ENCODE data around the gene APBB2.

The APBB2 gene

GRCh38 chr4:40846532-40846931 lies 367.8 kb downstream of the APBB2 start:
- Mint-ChIP-seq H3K36me3 (ENCODE audit: low read depth) (no peaks in the 10 kb centered on the region), H3K4me3 (no peak overlapping the region), H3K9me3 (no peaks in the 10 kb centered on the region), H3K27me3 (ENCODE audit: low read depth) (peaks cover 18% of the 10 kb centered on the region), H3K4me1 (ENCODE audit: low read depth) (no peaks in the 10 kb centered on the region), H3K27ac (no peak overlapping the region)
- DNase-seq (ENCODE audit: low spot score) = no peak

- Mint-ChIP-seq H3K36me3 (ENCODE audit: low read depth) (no peaks in the 10 kb centered on the region), H3K27ac (no peak overlapping the region), H3K4me3 (no peak overlapping the region), H3K27me3 (ENCODE audit: low read depth) (peaks cover 20% of the 10 kb centered on the region), H3K9me3 (no peaks in the 10 kb centered on the region), H3K4me1 (ENCODE audit: low read depth) (peaks cover 5% of the 10 kb centered on the region)
- DNase-seq (ENCODE audit: low spot score) = no peak
Measured at GRCh38 chr4:40845154-40845835, 369.0 kb downstream of the APBB2 start.

- no peaks in the 10 kb centered on the region for H3K36me3 Mint-ChIP-seq (ENCODE audit: low read depth)
- no peak overlapping the region for H3K4me3 Mint-ChIP-seq
- H3K27ac Mint-ChIP-seq = no peak overlapping the region
Measured at GRCh38 chr4:40844261-40844660, 370.1 kb downstream of the APBB2 start.

GRCh38 chr4:40843696-40844095 lies 370.6 kb downstream of the APBB2 start:
- DNase-seq (ENCODE audit: low spot score) = peak; percentile 14
- no peak overlapping the region for H3K4me3 Mint-ChIP-seq
- no peaks in the 10 kb centered on the region for H3K9me3 Mint-ChIP-seq
- H3K4me1 Mint-ChIP-seq (ENCODE audit: low read depth) = peaks cover 5% of the 10 kb centered on the region
- no peaks in the 10 kb centered on the region for H3K36me3 Mint-ChIP-seq (ENCODE audit: low read depth)
- H3K27ac Mint-ChIP-seq = no peak overlapping the region
- peaks cover 16% of the 10 kb centered on the region for H3K27me3 Mint-ChIP-seq (ENCODE audit: low read depth)

More at GRCh38 chr4:40844261-40844660, 370.1 kb downstream of the APBB2 start:
- DNase-seq (ENCODE audit: low spot score) = no peak
- H3K4me1 Mint-ChIP-seq (ENCODE audit: low read depth) = peaks cover 5% of the 10 kb centered on the region
- peaks cover 20% of the 10 kb centered on the region for H3K27me3 Mint-ChIP-seq (ENCODE audit: low read depth)
- H3K9me3 Mint-ChIP-seq = no peaks in the 10 kb centered on the region

GRCh38 chr4:40842725-40843423 lies 371.5 kb downstream of the APBB2 start:
- no peak for DNase-seq (ENCODE audit: low spot score)
- Mint-ChIP-seq H3K27me3 (ENCODE audit: low read depth) (peaks cover 12% of the 10 kb centered on the region), H3K4me3 (no peak overlapping the region), H3K36me3 (ENCODE audit: low read depth) (no peaks in the 10 kb centered on the region), H3K4me1 (ENCODE audit: low read depth) (peaks cover 5% of the 10 kb centered on the region), H3K9me3 (no peaks in the 10 kb centered on the region), H3K27ac (no peak overlapping the region)

- peaks cover 12% of the 10 kb centered on the region for H3K27me3 Mint-ChIP-seq (ENCODE audit: low read depth)
- no peak overlapping the region for H3K4me3 Mint-ChIP-seq
- H3K4me1 Mint-ChIP-seq (ENCODE audit: low read depth) = peaks cover 5% of the 10 kb centered on the region
- H3K36me3 Mint-ChIP-seq (ENCODE audit: low read depth) = no peaks in the 10 kb centered on the region
- no peak for DNase-seq (ENCODE audit: low spot score)
- no peak overlapping the region for H3K27ac Mint-ChIP-seq
- H3K9me3 Mint-ChIP-seq = no peaks in the 10 kb centered on the region
Measured at GRCh38 chr4:40842318-40842717, 372.0 kb downstream of the APBB2 start.

- Mint-ChIP-seq H3K36me3 (ENCODE audit: low read depth) (no peaks in the 10 kb centered on the region), H3K4me3 (no peak overlapping the region), H3K27me3 (ENCODE audit: low read depth) (peaks cover 6% of the 10 kb centered on the region), H3K4me1 (ENCODE audit: low read depth) (peaks cover 5% of the 10 kb centered on the region), H3K27ac (no peak overlapping the region), H3K9me3 (no peaks in the 10 kb centered on the region)
- DNase-seq (ENCODE audit: low spot score) = peak; percentile 78
Measured at GRCh38 chr4:40840985-40841571, 373.3 kb downstream of the APBB2 start.

GRCh38 chr4:40840255-40840984 lies 373.9 kb downstream of the APBB2 start:
- no peak for DNase-seq (ENCODE audit: low spot score)
- no peaks in the 10 kb centered on the region for H3K9me3 Mint-ChIP-seq
- no peak overlapping the region for H3K4me3 Mint-ChIP-seq
- peaks cover 5% of the 10 kb centered on the region for H3K4me1 Mint-ChIP-seq (ENCODE audit: low read depth)
- H3K27me3 Mint-ChIP-seq (ENCODE audit: low read depth) = peaks cover 4% of the 10 kb centered on the region
- no peak overlapping the region for H3K27ac Mint-ChIP-seq
- H3K36me3 Mint-ChIP-seq (ENCODE audit: low read depth) = no peaks in the 10 kb centered on the region

- no peaks in the 10 kb centered on the region for H3K9me3 Mint-ChIP-seq
- H3K36me3 Mint-ChIP-seq (ENCODE audit: low read depth) = no peaks in the 10 kb centered on the region
- peaks cover 5% of the 10 kb centered on the region for H3K4me1 Mint-ChIP-seq (ENCODE audit: low read depth)
- peaks cover 4% of the 10 kb centered on the region for H3K27me3 Mint-ChIP-seq (ENCODE audit: low read depth)
- no peak overlapping the region for H3K4me3 Mint-ChIP-seq
- DNase-seq (ENCODE audit: low spot score) = no peak
- no peak overlapping the region for H3K27ac Mint-ChIP-seq
Measured at GRCh38 chr4:40838742-40839141, 375.6 kb downstream of the APBB2 start.

- no peaks in the 10 kb centered on the region for H3K36me3 Mint-ChIP-seq (ENCODE audit: low read depth)
- peaks cover 5% of the 10 kb centered on the region for H3K4me1 Mint-ChIP-seq (ENCODE audit: low read depth)
- H3K27ac Mint-ChIP-seq = no peak overlapping the region
- peaks cover 4% of the 10 kb centered on the region for H3K27me3 Mint-ChIP-seq (ENCODE audit: low read depth)
- no peaks in the 10 kb centered on the region for H3K9me3 Mint-ChIP-seq
- no peak overlapping the region for H3K4me3 Mint-ChIP-seq
- DNase-seq (ENCODE audit: low spot score) = no peak
Measured at GRCh38 chr4:40837094-40837870, 377.1 kb downstream of the APBB2 start.

- no peak for DNase-seq (ENCODE audit: low spot score)
- H3K27me3 Mint-ChIP-seq (ENCODE audit: low read depth) = no peaks in the 10 kb centered on the region
- no peaks in the 10 kb centered on the region for H3K36me3 Mint-ChIP-seq (ENCODE audit: low read depth)
- H3K9me3 Mint-ChIP-seq = no peaks in the 10 kb centered on the region
- H3K4me1 Mint-ChIP-seq (ENCODE audit: low read depth) = no peaks in the 10 kb centered on the region
- no peak overlapping the region for H3K27ac Mint-ChIP-seq
- no peak overlapping the region for H3K4me3 Mint-ChIP-seq
Measured at GRCh38 chr4:40833212-40833611, 381.1 kb downstream of the APBB2 start.

GRCh38 chr4:40832175-40832574 lies 382.2 kb downstream of the APBB2 start:
- peak overlapping the region; percentile 6 for H3K27ac Mint-ChIP-seq
- no peak overlapping the region for H3K4me3 Mint-ChIP-seq
- no peaks in the 10 kb centered on the region for H3K27me3 Mint-ChIP-seq (ENCODE audit: low read depth)
- H3K4me1 Mint-ChIP-seq (ENCODE audit: low read depth) = no peaks in the 10 kb centered on the region
- no peaks in the 10 kb centered on the region for H3K9me3 Mint-ChIP-seq
- no peaks in the 10 kb centered on the region for H3K36me3 Mint-ChIP-seq (ENCODE audit: low read depth)
- no peak for DNase-seq (ENCODE audit: low spot score)

- no peaks in the 10 kb centered on the region for H3K36me3 Mint-ChIP-seq (ENCODE audit: low read depth)
- H3K4me3 Mint-ChIP-seq = no peak overlapping the region
- H3K4me1 Mint-ChIP-seq (ENCODE audit: low read depth) = no peaks in the 10 kb centered on the region
- no peak overlapping the region for H3K27ac Mint-ChIP-seq
- no peak for DNase-seq (ENCODE audit: low spot score)
- no peaks in the 10 kb centered on the region for H3K27me3 Mint-ChIP-seq (ENCODE audit: low read depth)
- no peaks in the 10 kb centered on the region for H3K9me3 Mint-ChIP-seq
Measured at GRCh38 chr4:40831146-40831907, 383.0 kb downstream of the APBB2 start.
